RPMI8226 (cell line): ENCODE measurements around the gene RNASE7.
"Not testable (repeated sequence)": the region's sequence is repeated elsewhere in the genome, so short reads cannot be mapped to it uniquely, and the experiment has no call there.

ENCODE experiments used
- DNase-seq: peaks from one replicate; pipeline ENCODE4 v3.0.0-alpha.2; 2015

RNASE7 gene, protein sequence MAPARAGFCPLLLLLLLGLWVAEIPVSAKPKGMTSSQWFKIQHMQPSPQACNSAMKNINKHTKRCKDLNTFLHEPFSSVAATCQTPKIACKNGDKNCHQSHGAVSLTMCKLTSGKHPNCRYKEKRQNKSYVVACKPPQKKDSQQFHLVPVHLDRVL

GRCh38 chr14:21041676-21042433 lies at the start of gene RNASE7:
Gene RNASE7, plus strand, starts transcription at chr14:21042362. Its CDS starts 631 bp downstream, at chr14:21042993.
- no peak for DNase-seq

- no peak for DNase-seq
These were observed 45.6 kb upstream of the RNASE7 start for GRCh38 chr14:20996521-20996920.

GRCh38 chr14:20997115-20997514 lies 45.0 kb upstream of the RNASE7 start:
- no peak for DNase-seq

DNA sequence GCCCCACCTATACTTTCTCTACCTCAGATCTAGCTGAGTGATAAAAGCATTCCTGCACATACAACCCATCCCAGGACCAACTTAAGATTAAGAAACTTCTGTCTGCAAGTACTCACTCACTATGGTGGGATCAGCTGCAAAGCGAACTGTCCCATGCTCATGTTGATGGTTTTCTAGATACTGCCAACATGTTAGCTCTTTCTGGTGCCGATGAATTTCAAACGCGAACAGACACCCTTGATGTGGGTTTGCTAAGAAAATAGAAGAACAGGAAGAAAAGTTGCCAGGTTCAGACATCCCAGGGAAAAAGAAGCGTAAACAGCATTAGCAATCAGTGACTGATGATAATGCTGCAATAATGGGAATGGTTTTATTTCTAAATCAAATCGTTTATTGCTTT lies 44.6 kb upstream of the RNASE7 start:
- no peak for DNase-seq

- DNase-seq, result no peak
These were observed 44.0 kb upstream of the RNASE7 start for GRCh38 chr14:20998139-20998538.

- no peak for DNase-seq
These were observed 43.3 kb upstream of the RNASE7 start, which contains the start of gene SLC39A2 for GRCh38 chr14:20998674-20999366. Gene SLC39A2, plus strand, starts transcription at chr14:20999293. Its CDS starts 154 bp downstream, at chr14:20999447.

DNA sequence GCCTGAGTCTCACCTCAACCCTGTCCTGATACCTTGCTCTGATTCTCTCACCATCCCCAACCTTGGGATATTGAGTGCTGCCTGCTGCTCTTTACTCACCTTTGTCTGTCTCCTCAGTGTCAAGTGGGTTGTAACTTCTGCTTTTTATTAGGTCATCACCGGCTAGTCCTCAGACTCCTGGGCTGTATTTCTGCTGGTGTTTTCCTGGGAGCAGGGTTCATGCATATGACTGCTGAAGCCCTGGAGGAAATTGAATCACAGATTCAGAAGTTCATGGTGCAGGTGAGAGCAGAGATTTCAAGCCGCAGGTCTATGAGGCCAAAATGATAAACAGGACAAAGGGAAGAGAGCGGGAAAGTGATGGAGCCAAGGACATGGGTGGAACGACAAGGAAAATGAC lies 42.6 kb upstream of the RNASE7 start:
- no peak for DNase-seq

- no peak for DNase-seq
These were observed 40.9 kb upstream of the RNASE7 start for GRCh38 chr14:21001218-21001617.

- DNase-seq, result no peak
These were observed 38.3 kb upstream of the RNASE7 start for GRCh38 chr14:21003788-21004346.

DNA sequence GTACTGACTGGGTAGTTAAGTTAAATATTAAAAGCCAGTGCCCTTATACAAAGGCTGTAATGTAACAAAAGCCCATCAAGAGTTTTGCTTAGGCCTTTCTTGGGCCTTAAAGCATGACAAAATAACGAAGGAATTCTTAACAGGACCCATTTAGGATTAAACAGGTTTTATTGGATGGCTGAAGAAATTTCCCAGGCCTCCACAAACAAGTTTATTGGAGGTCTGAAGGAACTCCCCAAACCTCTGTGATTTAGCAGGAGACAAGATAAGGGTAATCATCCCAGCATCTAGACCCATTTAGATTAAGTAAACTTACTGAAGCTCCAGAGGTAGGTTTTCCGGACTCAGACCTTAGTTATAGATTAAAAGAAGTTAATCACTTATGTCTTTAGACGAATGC lies 32.4 kb upstream of the RNASE7 start:
- DNase-seq, result not testable (repeated sequence)

DNA sequence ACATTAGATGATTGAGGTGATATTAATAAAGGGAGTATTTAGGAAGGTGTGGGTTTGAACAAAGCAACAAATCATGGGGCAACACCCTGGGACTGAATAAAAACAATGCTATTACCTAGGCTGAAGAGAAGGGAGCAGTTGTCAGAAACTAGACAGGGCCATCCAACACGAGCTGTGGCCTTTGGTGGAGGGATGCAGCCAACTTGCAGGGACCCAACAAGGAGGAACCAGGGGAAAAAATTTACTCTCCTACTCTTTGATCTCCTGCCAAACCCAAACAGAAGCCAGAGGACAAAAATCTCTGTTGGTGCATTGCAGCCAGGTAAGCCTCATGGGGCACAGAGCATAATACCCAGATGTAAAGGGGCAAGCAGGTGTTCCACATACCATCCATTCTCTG lies 31.0 kb upstream of the RNASE7 start:
- DNase-seq, result no peak

GRCh38 chr14:21014761-21015190 lies 27.4 kb upstream of the RNASE7 start:
- peak; percentile 66 for DNase-seq

DNA sequence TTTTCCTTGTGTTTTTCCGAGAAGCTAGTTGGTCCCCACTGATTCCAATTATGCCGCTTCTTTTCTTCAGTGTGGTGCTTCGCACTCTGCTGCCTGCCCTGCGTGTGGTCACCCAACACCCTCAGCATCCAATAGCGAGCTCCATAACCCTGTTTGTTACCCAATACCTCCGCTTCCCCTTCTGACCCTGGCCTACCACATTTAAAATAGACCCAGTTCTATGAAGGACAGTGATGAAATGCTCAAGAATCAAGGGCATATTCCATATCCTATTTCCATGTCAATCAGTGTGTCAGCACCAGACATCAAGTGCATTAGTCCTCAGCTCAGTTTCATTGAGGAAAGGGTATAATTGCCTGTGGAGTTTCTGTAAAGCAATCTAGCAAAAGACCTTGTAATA lies 26.9 kb upstream of the RNASE7 start:
- no peak for DNase-seq

DNA sequence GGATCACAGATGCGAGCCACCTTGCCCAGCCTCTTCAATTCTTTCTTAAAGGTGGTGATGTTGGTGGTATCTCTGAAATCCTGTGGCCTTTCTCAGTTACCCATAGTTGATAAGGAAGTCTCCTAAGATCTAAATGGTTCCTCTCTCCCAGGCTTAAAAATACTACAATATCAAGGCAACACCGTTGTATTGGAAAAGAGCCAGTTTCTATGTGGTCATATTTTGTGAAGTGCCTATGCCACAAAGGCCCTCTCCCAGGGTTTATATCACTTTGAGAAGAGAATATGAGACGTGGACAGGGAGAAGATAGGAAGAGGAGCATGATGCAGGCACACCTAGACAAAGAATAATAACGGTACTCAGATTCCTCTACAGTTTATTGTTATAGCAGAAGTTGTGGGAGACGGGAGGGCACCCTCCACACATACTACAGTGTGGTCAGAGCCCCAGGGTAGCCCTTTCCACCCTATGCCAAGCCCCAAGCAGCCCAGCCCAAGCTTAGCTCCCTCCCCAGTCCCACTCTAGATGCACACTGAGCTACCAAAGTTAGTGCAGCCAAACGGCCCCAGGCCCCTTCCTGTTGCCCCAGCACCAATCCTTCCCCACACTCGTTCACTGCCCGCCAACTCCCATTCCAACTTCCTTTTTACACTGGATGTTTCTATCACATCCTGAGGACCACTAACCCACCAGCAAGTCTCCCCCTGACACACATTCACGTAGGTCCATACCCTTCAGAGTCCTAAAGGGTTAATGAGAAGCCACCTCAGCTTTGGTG lies 25.6 kb upstream of the RNASE7 start:
- DNase-seq, result no peak

GRCh38 chr14:21017528-21018245 lies 24.5 kb upstream of the RNASE7 start:
- DNase-seq, result no peak

- DNase-seq, result no peak
These were observed 23.9 kb upstream of the RNASE7 start for GRCh38 chr14:21018286-21018685.

DNA sequence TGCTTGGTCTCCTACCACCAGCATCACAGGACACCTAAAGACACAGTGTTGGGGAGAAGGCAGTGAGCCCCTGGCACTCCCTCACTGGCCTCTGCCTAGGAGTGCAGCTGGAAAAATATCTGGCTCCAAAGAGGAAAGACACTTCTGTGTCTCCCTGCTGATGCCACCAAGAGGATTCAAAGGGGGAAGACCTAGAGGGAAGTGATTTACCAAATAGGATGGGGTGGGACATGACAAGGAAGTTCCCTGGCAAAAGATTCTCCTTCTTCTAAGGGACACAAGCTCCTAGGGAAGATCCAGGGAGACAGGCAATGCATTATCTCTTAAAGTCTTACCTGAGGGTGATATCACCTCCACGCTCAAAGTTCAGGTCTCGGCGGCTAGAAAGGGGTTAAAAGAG lies 23.4 kb upstream of the RNASE7 start:
- DNase-seq, result no peak

- DNase-seq, result no peak
These were observed 22.8 kb upstream of the RNASE7 start for GRCh38 chr14:21019366-21019765.

GRCh38 chr14:21020977-21021545 lies 21.1 kb upstream of the RNASE7 start:
- DNase-seq, result no peak

DNA sequence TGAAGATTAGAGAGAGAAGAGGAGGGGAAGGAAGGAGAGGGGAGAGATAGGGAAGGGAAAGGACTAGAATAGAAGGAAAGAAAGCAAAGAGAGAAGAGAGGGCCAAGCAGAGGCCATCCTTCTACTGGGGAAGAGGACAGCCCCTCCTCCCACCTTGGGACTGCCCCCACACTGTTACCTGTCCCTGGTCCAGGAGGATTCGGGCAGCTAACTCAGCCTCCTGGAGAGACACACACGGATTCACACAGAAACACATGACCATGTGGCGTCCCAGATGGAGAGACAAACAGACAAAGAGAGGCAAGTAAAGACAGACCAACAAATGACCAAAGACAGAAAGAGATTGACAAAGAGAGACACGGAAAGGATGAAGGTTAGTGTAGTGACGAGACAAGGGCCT lies 19.5 kb upstream of the RNASE7 start:
- no peak for DNase-seq

GRCh38 chr14:21023174-21023573 lies 19.0 kb upstream of the RNASE7 start:
- no peak for DNase-seq
